ENCODE results near the gene ZNF468.
"Not testable (repeated sequence)": the region's sequence is repeated elsewhere in the genome, so short reads cannot be mapped to it uniquely, and the experiment has no call there.

- TF ChIP-seq CTCF (conservative IDR thresholded peaks at IDR 0.05 in 1 of 2, IDR thresholded peaks at IDR 0.05 in 1 of 2; ENCODE audit: low read depth in 1 of 2, low read length in 2 of 2); EZH2 (IDR thresholded peaks at IDR 0.05; ENCODE audit: low read length, missing control alignments): not testable (repeated sequence)
Observed at GRCh38 chr19:52820472-52821203, 36.8 kb downstream of the ZNF468 start.

Data from fibroblast of lung (primary cell).